Neutrophil (primary cell): ENCODE results near the gene GYPA.
"Not testable (repeated sequence)": the region's sequence is repeated elsewhere in the genome, so short reads cannot be mapped to it uniquely, and the experiment has no call there.

ENCODE experiments used
- H3K27ac ChIP-seq: fragments of 200-600 bp; sonication (generic); 2 replicates; pipeline ENCODE4 v1.5.1; 2016; ENCODE audit warnings: mild to moderate bottlenecking, moderate library complexity
- H3K27me3 ChIP-seq: fragments of 200-600 bp; sonication (generic); 2 replicates; pipeline ENCODE4 v1.6.0; 2016; ENCODE audit warnings: mild to moderate bottlenecking
- H3K36me3 ChIP-seq: fragments of 200-600 bp; sonication (generic); 2 replicates; pipeline ENCODE4 v1.5.1; 2017
- H3K4me1 ChIP-seq, 2 experiments: fragments of 200-600 bp in 1 of 2; sonication (generic) in 1 of 2; 1 replicate in 1 of 2; 2 replicates in 1 of 2; pipeline versions ENCODE4 v1.5.1 to v1.6.1; 2013 to 2016; ENCODE audit warnings: low read depth in 1 of 2, low read length in 1 of 2, mild to moderate bottlenecking in 1 of 2, moderate library complexity in 1 of 2; ENCODE audit not compliant: control insufficient read depth in 1 of 2, insufficient read depth in 1 of 2
- H3K4me3 ChIP-seq, 2 experiments: fragments of 200-600 bp in 1 of 2; sonication (generic) in 1 of 2; 1 replicate in 1 of 2; 2 replicates in 1 of 2; pipeline ENCODE4 v1.5.1; 2013 to 2016; ENCODE audit warnings: low read depth in 1 of 2, low read length in 1 of 2, mild to moderate bottlenecking in 1 of 2, moderate library complexity in 1 of 2
- H3K9me3 ChIP-seq: fragments of 200-600 bp; sonication (generic); 2 replicates; pipeline ENCODE4 v1.5.1; 2016
- TF ChIP-seq, protein P1 (sequence below): fragments of 200-600 bp; sonication (generic); IDR thresholded peaks from 2 replicates; pipeline ENCODE4 v1.5.1; 2016; ENCODE audit warnings: antibody characterized with exemption

GYPA gene

DNA sequence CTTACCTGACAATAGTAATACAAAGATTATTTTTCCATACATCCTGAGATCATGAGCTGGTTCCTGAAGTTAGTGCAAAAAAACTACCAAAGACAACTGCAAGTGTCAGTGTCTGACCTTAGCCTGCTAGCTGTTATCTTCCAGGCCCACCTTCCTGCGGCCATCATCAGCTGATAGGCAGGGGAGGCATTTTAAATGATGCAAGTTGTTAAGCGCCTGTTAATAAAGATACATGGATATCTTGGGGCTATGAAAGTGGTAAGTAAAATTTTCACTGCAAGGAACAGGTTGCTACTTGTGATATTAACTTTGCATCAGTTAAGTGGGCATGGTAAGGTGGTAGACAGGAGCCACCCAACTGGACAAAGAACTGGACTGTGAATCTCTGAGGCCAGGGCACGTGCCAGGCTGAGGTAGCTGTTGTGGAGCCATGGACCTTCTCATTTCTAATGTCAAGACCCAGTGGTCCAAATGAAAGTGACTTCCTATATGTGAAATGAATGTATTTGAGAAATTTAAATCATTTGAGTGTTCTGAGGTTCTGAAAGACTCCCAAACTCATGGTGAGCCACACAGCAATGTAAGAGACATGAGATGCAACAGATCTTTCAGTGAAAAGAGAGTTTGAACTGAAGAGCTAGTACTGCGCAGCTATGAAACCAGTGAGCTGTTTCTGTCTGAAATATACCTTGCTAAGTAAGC lies at the start of gene GYPA:
GYPA (minus strand) TSS at position 125 of the 702 bp plus-strand sequence; CDS start at position 42, 83 bp downstream.
- not testable (repeated sequence) for H3K4me3 ChIP-seq, H3K9me3 ChIP-seq, H3K27ac ChIP-seq, H3K36me3 ChIP-seq, H3K27me3 ChIP-seq, H3K4me1 ChIP-seq

DNA sequence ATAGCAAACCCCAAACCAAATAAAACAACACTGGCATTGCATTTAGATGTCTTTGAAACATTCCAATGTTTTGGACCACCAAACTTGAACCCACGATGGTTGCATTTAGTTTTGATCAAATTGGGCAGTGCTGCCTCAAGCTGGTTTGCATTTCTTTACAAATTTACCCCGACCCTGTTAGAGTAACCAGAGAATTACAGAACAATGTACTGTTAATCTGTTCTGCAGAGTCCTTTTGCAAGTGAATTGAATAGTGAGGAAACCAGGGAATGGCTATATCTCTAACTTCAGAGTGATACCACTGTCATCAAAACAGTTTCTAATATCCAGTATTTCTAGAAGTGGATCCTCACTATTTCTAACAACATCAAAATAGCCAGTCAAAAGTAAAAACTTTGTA lies 49.5 kb upstream of the GYPA start:
- Histone ChIP-seq H3K4me1 (no peaks in the 10 kb centered on the region), H3K36me3 (no peaks in the 10 kb centered on the region), H3K27me3 (peaks cover 10% of the 10 kb centered on the region), H3K4me3 (no peak overlapping the region), H3K27ac (no peak overlapping the region), H3K9me3 (no peaks in the 10 kb centered on the region)
- TF ChIP-seq, protein P1, sequence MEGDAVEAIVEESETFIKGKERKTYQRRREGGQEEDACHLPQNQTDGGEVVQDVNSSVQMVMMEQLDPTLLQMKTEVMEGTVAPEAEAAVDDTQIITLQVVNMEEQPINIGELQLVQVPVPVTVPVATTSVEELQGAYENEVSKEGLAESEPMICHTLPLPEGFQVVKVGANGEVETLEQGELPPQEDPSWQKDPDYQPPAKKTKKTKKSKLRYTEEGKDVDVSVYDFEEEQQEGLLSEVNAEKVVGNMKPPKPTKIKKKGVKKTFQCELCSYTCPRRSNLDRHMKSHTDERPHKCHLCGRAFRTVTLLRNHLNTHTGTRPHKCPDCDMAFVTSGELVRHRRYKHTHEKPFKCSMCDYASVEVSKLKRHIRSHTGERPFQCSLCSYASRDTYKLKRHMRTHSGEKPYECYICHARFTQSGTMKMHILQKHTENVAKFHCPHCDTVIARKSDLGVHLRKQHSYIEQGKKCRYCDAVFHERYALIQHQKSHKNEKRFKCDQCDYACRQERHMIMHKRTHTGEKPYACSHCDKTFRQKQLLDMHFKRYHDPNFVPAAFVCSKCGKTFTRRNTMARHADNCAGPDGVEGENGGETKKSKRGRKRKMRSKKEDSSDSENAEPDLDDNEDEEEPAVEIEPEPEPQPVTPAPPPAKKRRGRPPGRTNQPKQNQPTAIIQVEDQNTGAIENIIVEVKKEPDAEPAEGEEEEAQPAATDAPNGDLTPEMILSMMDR = no peak

DNA sequence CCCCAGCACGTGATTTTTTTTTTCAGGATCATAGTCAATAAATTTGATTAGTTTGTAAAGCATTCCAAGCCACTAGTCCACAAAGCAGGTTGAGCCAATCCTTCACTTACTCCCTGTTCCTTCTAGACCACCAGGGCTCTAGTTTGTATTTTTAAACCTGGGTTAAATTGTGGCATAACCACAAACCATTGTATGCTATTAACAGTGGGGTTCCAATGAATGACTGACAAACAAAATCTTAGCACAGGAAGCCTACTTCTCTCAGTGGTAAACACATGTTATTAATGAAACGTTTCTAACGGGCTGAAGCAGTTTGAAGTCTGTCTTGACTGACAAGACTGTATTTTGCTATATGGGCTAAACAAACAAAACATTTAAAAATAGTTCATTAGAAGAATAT lies 48.6 kb upstream of the GYPA start:
- TF ChIP-seq, protein P1 = no peak
- H3K27me3 ChIP-seq = peaks cover 10% of the 10 kb centered on the region
- H3K27ac ChIP-seq = no peak overlapping the region
- H3K4me3 ChIP-seq = no peak overlapping the region
- no peaks in the 10 kb centered on the region for H3K9me3 ChIP-seq
- H3K36me3 ChIP-seq = no peaks in the 10 kb centered on the region
- no peaks in the 10 kb centered on the region for H3K4me1 ChIP-seq

DNA sequence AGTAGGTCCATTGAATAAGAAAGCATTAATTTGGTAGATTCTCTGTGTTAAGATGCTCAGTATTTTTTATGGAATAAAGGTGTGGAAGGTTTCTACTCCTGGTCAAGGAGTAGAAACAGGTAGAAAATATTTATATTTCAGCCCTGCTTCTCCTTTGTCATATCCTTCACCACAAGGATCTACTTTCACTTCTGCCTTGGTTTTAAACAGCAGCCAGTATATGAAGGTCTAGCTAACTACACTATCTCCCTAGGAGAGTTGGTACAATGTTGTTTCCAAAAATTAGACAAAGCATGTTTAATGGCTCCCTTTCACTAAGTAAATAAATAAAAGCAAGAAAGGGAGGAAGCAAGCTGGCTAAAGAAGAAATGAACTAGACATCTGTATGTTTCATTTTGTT lies 44.6 kb upstream of the GYPA start:
- no peaks in the 10 kb centered on the region for H3K36me3 ChIP-seq
- no peaks in the 10 kb centered on the region for H3K4me1 ChIP-seq

DNA sequence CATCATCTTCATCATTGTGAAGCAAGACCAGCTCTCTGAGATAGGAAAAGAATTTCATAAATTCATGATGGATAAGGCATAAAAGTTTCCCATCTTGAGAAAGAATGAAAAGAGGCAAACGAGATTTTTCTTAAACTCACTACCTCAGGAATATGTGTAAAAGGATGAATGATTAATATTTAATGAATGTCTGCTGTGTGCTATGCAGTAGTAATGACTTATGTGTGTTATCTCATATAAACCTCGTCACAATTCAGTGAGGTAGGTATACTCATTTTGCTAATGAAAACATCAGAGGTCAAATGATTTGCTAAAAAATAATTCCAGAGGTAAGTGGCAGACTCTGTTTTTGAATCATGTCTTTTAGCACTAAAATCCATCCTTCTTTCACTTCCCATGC lies 42.6 kb upstream of the GYPA start:
- Histone ChIP-seq H3K4me3 (no peak overlapping the region), H3K4me1 (no peaks in the 10 kb centered on the region), H3K9me3 (no peaks in the 10 kb centered on the region), H3K36me3 (no peaks in the 10 kb centered on the region), H3K27me3 (no peaks in the 10 kb centered on the region), H3K27ac (no peak overlapping the region)
- TF ChIP-seq, protein P1 = no peak

More for the DNA sequence above, 44.6 kb upstream of the GYPA start:
- TF ChIP-seq, protein P1 = no peak
- H3K27me3 ChIP-seq = peaks cover 6% of the 10 kb centered on the region
- no peaks in the 10 kb centered on the region for H3K9me3 ChIP-seq
- H3K4me3 ChIP-seq = no peak overlapping the region
- H3K27ac ChIP-seq = no peak overlapping the region

DNA sequence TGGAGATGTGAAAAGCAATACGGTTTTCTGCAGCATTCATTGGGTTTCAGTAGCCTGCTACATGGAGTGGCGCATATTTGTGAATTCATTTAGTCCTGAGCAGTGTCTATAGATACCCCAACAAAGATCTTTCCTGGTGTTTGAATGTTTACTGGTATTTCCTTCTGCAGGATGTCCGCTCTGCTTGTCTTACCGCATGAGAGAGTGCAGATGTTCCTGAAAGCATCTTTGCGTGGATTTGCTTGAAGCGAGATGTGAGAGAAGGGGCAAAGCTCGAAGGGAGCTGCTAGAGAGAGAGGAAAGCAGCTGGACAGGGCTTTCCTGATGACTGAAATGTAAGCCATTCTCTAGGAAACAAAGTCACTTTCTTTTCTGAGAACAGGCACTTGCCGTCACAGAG lies 40.9 kb upstream of the GYPA start:
- no peak overlapping the region for H3K27ac ChIP-seq
- no peaks in the 10 kb centered on the region for H3K4me1 ChIP-seq
- TF ChIP-seq, protein P1 = no peak
- no peak overlapping the region for H3K4me3 ChIP-seq
- H3K27me3 ChIP-seq = no peaks in the 10 kb centered on the region
- no peaks in the 10 kb centered on the region for H3K9me3 ChIP-seq
- no peaks in the 10 kb centered on the region for H3K36me3 ChIP-seq
